Measurements from ENCODE around the gene PSAPL1.

Gene PSAPL1
- 0 reads per million in 4 donors for total RNA-seq

GRCh38 chr4:7434766-7435150 is at the start of gene PSAPL1:
TSS of gene PSAPL1 (minus strand) at chr4:7434930. CDS start at chr4:7434879, 51 bp downstream.
- DNase-seq: no peak

GRCh38 chr4:7481227-7481626 is 46.5 kb upstream of the PSAPL1 start:
- no peak for DNase-seq

GRCh38 chr4:7480423-7480822 is 45.7 kb upstream of the PSAPL1 start:
- DNase-seq: no peak

DNA sequence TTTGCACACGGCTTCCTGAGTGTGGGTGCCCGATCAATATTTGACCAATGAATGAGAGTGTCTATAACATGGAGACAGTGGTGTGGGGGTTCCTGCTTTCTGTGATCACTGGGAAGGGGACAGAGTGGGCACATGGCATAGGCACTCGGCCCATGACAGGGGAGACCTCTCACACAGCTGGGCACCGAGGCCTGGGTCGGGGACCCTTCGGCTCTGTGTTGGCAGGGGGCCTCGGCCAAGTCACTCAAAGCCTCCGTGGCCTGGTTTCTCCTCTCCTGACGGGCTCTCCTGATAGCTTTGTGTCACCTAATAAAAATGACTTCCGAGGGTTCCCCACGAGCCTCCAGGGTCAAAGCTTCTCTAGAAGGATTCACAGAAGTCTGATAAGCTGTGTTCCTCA is 43.9 kb upstream of the PSAPL1 start:
- DNase-seq: no peak

DNA sequence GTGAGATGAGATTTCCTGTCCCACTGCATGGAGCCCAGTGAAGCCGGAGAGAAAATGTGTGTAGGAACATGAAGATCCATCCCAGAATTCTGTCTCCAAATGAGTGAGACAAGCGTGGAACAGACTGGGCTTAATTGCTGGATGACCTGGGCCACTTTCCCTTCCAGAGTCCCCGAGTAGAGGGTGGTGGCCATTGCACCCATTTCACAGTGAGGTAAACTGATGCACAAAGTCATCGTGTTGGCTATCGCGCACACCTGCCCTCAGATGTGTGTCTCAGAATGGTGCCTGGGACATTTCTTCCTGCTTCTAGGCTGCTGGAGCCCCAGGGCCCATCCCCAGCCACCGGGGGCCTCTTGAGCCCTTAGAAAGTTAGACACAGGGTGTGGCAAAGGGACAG is 43.0 kb upstream of the PSAPL1 start:
- no peak for DNase-seq

DNA sequence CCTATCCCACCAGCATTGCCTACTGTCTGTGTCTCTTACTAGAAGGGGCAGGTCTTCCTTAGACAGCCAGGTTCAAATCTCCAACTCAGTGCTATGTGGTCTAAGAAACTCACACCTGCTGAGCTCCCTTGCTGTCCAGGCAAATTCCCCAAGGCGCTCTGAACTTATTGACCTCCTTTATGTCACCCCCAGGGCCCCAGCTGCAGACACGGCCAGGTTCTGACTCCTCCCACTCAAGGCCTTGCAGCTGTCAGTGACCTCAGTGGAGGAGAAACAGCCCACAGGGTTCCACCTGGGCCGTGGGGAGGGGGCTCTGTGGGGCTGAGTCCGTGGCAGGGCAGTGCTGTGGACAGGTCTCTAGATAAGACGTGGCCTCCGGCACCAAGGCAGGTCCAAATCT is 42.1 kb upstream of the PSAPL1 start:
- no peak for DNase-seq

DNA sequence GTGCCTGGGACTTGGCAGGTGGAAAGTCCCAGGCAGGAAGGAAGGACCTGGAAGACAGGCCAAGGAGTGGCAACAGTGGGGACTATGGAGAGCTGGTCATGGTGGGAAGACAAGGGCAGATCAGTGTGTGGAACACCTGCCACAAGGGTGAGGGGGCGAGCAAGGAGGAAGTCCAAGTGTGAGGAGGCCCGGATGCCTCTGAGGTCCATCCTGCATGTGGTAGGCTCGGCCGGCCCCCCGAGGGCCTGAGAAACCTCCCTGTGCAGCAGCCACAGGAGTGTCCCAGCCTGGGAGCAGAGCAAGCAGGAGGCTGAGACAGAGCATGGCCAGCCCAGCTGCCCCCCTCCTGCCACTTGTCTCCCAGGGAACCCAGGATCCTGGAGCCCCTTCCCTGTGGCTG is 40.5 kb upstream of the PSAPL1 start:
- DNase-seq: no peak

- no peak for DNase-seq
These were observed 39.6 kb upstream of the PSAPL1 start for GRCh38 chr4:7474320-7474719.

GRCh38 chr4:7473081-7473480 is 38.4 kb upstream of the PSAPL1 start:
- no peak for DNase-seq

- no peak for DNase-seq
These were observed 37.8 kb upstream of the PSAPL1 start for GRCh38 chr4:7472442-7473013.

GRCh38 chr4:7470522-7471128 is 35.9 kb upstream of the PSAPL1 start:
- no peak for DNase-seq

- no peak for DNase-seq
These were observed 35.4 kb upstream of the PSAPL1 start for GRCh38 chr4:7470111-7470510.

DNA sequence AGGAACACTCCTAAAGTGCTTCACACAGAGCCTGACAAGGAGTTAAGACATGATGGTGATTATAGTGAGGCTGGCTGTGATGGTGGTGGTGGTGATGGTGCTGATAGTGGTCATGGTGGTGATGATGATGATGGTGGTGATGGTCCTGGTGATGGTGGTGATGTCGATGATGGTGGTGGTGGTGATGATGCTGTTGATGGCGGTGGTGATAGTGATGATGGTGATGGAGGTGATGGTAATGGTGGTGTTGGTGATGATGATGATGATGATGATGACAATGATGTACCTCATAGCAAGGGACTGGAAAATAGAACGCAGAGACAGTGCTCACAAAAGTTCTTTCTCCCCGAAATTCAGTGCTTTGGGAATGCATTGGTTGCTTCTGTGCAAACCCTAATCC is 34.3 kb upstream of the PSAPL1 start:
- no peak for DNase-seq

- no peak for DNase-seq
These were observed 32.7 kb upstream of the PSAPL1 start for GRCh38 chr4:7467471-7467870.

- DNase-seq: no peak
These were observed 32.2 kb upstream of the PSAPL1 start for GRCh38 chr4:7466904-7467303.

- DNase-seq: no peak
These were observed 31.5 kb upstream of the PSAPL1 start for GRCh38 chr4:7466215-7466614.

GRCh38 chr4:7465017-7465416 is 30.3 kb upstream of the PSAPL1 start:
- no peak for DNase-seq

DNA sequence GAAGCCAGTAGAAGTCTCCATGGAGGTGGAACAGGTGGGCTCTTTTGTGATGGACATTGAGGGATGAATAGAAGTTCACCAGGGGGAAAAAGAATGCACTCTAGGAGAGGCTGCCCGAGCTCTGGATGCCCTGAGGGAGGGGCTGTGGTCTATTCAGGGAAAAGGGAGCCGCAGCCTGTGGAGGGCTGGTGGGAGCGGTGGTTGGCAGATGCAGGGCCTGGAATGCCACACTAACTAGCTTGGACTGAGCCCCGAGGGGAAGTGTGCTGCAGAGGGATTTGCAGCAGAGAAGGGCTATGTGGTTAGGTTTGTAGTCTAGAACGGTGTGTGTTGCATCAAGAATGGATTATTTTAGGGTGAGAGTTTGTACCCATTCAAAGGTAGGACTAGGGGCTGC is 29.5 kb upstream of the PSAPL1 start:
- DNase-seq: no peak

DNA sequence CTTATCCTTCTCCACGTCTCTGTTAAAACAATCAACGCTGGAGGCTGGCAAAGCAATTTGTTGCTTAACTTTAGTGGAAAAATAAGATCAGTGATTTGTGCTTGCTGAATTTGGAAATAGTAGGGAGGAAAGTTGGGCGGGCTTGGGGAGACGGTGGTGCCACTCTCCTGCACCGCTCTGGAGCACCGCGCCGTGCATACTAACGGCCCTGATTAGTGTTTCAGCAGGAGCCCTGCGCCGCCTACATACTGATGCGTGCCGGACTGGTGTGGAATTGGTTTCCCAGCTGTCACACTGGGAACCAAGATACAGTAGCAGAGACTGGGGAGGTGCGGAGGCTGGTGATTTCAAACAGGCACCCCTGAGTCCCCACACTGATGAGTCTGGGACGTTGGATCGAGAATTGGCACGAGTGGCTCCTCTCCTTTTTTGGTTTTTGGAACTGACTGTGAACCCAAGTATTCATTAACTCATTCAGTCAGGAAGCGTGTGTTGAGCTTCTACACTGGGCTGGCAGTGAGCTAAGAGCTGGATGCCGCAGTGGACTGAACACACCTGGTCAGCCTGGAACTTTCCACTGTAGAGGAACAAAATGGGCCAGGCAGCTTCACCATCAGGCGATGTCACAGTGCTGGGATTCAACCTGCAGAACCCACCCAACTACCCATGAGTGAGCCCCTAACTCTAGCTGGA is 29.0 kb upstream of the PSAPL1 start:
- DNase-seq: no peak

DNA sequence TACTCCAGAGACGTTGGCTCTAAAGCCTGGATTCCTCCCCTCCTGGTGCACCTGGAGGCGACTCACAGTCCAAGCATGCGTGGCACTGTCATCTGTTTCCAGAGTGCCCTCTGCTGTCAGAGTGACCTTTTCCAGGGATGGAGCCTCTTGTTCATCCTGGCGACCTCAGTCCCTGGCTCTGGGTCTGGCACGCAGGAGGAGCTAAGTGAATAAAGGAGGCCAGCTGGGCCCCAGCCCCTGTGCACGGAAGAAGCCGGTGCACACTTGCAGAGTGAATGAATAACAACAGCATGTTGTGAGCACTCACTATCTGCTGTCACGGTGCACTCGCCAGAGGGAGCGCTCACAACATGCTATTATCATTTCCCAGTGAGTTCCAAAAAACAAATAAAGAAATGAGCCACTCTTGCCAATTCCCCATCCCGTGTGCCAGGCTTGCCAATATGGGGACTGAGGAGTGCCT is 27.8 kb upstream of the PSAPL1 start:
- DNase-seq: no peak

- DNase-seq: no peak
These were observed 26.5 kb upstream of the PSAPL1 start for GRCh38 chr4:7461230-7461629.

DNA sequence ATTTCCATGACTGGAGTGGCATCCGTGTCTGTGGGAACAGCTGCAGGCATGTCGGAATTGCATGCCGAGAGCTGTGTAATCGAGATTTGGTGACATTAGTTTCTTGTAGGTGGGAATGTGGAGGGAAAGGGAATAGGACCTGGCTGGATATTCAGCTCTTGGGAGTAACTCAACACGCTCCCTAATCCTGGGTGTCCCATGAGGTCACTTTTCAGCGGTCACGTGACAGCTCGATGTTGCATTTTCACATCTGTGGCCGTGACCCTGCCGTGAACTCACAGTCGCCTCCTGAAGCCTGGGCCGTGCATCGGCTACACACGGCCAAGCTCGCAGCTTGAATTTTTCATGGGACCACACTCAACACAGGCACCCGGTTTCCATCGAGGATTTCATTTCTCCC is 25.8 kb upstream of the PSAPL1 start:
- DNase-seq: no peak

DNA sequence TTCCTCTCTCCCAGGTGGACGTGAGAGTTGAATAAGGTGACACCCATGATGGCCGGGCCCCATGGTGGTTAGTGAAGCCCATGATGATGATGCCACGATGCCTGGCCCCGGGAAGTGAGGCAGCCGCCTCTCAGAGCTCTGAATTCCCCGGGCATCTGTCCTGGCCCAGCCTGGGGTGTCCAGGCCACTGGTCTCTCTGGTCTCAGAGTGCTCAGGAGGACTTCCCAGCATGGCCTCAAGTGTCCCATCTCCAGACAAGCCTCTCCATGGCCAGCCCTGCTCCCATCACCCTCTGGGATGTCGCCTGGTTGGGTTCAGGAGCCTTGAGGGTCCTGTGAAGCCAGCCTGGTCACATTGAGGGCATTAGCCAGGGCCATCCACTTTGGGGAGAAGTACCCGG is 24.7 kb upstream of the PSAPL1 start:
- DNase-seq: no peak

DNA sequence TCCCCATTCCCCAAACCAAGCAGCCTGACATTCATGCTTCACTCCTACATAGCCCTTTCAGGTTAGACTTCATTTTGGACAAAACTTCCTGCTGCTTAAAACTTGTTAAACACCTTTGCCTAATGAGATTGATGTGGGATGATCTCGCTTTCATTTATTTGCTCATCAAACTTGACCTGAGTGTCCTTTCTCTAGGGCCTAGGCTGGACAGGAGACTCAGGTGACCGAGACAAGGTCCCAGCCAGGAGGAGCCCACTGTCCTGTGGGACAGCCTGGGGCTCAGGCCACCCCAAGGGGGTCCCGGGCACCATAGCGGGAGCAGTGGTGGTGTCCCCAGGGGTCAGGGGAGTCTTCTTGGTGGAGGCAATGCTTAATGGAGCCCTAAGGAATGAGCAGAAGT is 23.7 kb upstream of the PSAPL1 start:
- no peak for DNase-seq

- no peak for DNase-seq
These were observed 23.3 kb upstream of the PSAPL1 start for GRCh38 chr4:7458066-7458425.

All from T-helper 1 cell (primary cell).